BE2C (cell line): ENCODE measurements around the gene CYP2W1.

Experiments used
- DNase-seq: peaks from one replicate; pipeline ENCODE4 v3.0.0-alpha.2; 2020
- H3K27me3 ChIP-seq: fragments of 250-450 bp; sonication (Bioruptor Pico); 2 replicates; pipeline ENCODE4 v1.5.1; 2020; ENCODE audit warnings: mild to moderate bottlenecking
- H3K36me3 ChIP-seq: fragments of 250-450 bp; sonication (Bioruptor Pico); 2 replicates; pipeline ENCODE4 v1.5.1; 2020; ENCODE audit warnings: mild to moderate bottlenecking
- H3K4me1 ChIP-seq: fragments of 250-450 bp; sonication (Bioruptor Pico); 2 replicates; pipeline ENCODE4 v1.5.1; 2020
- H3K4me3 ChIP-seq: 2 replicates; pipeline ENCODE4 v1.5.1; 2011; ENCODE audit warnings: low read depth, low read length
- H3K9me3 ChIP-seq: fragments of 250-450 bp; sonication (Bioruptor Pico); 2 replicates; pipeline ENCODE4 v1.5.1; 2020
- TF ChIP-seq, protein P1 (sequence below): IDR thresholded peaks from 2 replicates; pipeline ENCODE4 v1.5.1; 2012; ENCODE audit warnings: mild to moderate bottlenecking, low read depth, low read length

CYP2W1 gene

DNA sequence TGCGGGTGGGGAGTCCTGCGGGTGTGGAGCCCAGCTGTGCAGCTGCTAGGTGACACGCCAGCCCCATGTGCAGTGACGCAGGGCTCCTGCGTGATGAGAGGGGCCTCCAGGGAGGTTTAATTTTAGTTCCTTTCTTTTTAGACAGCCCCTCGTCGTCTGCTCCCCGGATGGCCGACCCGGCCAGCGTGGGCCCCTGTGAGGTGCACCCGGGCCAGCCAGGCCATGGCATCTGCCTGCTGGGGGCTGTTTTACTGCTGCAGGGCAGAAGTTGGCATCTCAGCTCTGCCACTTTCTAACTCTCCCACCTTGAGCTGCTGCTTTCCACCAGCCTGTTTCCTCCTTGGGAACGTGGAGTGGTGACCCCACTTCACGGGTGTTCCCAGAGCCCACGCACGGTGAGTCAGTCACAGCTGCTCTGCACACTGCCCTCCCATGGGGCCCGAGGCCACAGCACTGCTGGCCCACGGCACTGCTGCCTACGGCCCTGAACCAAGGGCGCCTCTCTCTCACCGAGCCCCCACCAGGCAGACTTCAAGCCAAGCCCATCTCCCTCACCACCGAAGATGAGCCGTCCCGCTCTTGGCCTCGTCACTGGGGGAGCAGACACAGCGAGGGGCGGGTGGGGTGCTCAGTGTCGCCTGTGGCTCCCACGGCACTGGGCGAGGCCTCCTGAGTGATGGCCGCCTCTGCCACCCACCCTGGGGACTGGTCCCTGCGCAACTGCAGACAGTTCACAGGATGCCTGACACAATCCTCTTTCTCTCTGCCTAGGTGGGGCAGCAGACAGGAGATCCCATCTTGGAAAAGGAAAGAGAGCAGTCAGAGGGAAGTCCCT, 21.3 kb downstream of the CYP2W1 start:
- Histone ChIP-seq H3K9me3 (no peaks in the 10 kb centered on the region), H3K4me3 (no peak overlapping the region), H3K27me3 (no peaks in the 10 kb centered on the region), H3K36me3 (peaks cover 16% of the 10 kb centered on the region), H3K4me1 (no peaks in the 10 kb centered on the region)
- TF ChIP-seq, protein P1, sequence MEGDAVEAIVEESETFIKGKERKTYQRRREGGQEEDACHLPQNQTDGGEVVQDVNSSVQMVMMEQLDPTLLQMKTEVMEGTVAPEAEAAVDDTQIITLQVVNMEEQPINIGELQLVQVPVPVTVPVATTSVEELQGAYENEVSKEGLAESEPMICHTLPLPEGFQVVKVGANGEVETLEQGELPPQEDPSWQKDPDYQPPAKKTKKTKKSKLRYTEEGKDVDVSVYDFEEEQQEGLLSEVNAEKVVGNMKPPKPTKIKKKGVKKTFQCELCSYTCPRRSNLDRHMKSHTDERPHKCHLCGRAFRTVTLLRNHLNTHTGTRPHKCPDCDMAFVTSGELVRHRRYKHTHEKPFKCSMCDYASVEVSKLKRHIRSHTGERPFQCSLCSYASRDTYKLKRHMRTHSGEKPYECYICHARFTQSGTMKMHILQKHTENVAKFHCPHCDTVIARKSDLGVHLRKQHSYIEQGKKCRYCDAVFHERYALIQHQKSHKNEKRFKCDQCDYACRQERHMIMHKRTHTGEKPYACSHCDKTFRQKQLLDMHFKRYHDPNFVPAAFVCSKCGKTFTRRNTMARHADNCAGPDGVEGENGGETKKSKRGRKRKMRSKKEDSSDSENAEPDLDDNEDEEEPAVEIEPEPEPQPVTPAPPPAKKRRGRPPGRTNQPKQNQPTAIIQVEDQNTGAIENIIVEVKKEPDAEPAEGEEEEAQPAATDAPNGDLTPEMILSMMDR, result no peak
- no peak for DNase-seq

DNA sequence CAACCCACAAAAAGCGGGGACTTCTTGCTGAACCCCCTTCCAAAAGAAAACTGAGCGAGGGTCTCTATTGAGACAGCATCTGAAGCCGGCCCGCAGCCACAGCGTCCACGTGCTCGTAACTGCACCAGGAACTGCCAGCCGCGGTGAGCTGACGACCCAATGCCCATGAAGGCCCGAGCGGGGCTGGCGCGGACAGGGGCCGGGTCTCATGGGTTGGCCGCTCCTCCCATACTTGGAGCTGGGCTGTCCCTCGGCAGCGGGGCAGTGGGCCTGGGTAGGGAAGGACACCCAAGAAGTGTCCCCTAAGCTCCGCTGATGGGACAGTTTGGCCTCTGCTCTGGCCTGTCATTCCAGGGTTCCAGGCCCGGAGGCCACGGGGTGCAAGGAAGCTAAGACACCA, 22.3 kb downstream of the CYP2W1 start:
- TF ChIP-seq, protein P1, result no peak
- no peak for DNase-seq
- Histone ChIP-seq H3K4me3 (no peak overlapping the region), H3K36me3 (peaks cover 19% of the 10 kb centered on the region), H3K9me3 (no peaks in the 10 kb centered on the region), H3K4me1 (no peaks in the 10 kb centered on the region), H3K27me3 (no peaks in the 10 kb centered on the region)

DNA sequence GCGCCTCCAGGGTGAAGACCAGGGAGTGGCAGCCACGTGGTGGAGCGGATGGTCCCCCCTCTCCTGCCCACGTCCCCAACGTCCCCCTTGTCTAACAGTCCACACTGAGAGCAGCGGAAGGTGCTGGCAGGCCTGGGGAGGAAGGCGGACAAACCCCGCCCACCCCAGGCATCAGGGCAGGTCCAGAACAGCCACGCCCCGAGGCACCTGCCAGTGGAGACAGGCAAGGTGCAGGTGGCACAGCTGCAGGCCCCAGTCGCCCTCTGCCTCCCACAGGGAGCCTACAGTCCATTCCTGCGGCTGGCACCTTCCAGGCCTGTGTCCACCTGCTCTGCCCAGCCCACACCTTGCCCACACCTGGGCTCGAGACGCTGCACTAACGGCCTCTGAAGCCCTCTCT, 24.9 kb downstream of the CYP2W1 start:
- no peaks in the 10 kb centered on the region for H3K9me3 ChIP-seq
- H3K36me3 ChIP-seq, result peaks cover 21% of the 10 kb centered on the region
- no peaks in the 10 kb centered on the region for H3K27me3 ChIP-seq
- H3K4me1 ChIP-seq, result no peaks in the 10 kb centered on the region
- no peak for DNase-seq
- no peak overlapping the region for H3K4me3 ChIP-seq
- TF ChIP-seq, protein P1, result no peak

DNA sequence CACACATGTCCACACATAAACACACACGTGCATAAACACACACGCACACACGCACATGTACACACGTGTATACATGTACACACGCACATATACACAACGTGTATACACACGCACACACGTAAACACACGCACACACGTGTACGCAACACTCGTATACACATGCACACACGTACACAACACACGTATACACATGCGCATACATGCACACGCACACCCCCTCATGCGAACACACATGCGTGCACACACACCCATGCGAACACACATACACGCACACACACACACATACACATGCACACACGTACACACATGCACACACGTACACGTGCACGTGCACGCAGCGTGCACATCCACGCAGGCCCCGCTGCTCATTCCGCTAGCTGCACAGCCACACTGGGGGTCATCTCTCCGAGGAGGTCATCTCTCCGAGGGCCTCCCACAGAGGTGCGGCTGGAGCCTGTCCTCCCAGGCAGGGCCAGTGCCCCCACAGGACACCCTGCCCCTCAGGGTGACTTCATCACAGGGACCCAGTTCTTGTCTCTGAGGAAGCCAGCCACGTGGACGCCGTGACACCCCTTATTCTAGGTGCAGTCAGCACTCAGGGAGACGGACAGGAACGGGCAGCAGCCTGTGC, 25.9 kb downstream of the CYP2W1 start:
- no peak overlapping the region for H3K4me3 ChIP-seq
- H3K4me1 ChIP-seq, result no peaks in the 10 kb centered on the region
- DNase-seq, result no peak
- TF ChIP-seq, protein P1, result no peak
- H3K9me3 ChIP-seq, result no peaks in the 10 kb centered on the region
- H3K36me3 ChIP-seq, result peaks cover 21% of the 10 kb centered on the region
- H3K27me3 ChIP-seq, result no peaks in the 10 kb centered on the region

DNA sequence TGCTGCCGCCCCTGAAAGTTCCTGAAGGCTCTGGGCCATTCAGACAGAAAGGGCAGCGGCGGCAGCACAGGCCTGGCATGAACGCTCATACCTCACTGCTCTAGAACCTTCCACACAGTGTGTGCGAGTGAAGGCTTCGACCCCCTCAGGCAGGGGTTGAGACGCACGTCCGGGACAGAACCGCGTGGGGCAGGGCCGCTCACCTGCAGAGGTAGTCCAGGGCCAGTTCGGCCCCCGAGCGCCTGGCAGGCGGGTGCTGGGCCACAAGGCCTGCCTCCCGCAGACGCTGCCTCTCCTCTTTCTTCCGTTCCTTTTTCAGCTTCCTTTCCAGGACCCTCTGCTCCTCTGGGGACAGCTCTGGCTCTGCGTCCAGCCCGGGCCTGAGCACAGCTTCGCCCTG, 26.8 kb downstream of the CYP2W1 start:
- Histone ChIP-seq H3K4me1 (no peaks in the 10 kb centered on the region), H3K27me3 (no peaks in the 10 kb centered on the region), H3K36me3 (peaks cover 21% of the 10 kb centered on the region), H3K4me3 (no peak overlapping the region), H3K9me3 (no peaks in the 10 kb centered on the region)
- no peak for DNase-seq
- TF ChIP-seq, protein P1, result no peak

DNA sequence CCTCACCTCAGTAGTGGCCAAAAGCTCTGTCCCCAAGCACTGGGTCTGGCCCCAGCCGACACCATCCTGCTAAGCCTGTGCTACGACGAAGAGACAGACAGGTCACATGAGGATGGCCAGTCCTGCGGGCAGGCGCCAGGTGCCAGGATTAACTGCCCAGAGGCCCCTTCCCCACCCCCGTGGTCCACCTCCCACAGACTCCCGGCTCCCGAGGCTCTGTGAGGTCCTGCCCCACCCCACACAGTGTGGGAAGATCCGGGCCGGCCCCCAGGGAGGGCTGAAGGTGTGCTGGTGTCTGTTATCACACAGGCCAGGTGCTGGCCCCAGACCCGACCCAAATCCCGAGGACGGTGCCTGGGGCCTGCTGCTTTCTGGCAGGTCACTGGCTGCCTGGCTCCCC, 27.2 kb downstream of the CYP2W1 start:
- no peak for DNase-seq
- Histone ChIP-seq H3K36me3 (peaks cover 21% of the 10 kb centered on the region), H3K9me3 (no peaks in the 10 kb centered on the region), H3K27me3 (no peaks in the 10 kb centered on the region), H3K4me3 (no peak overlapping the region), H3K4me1 (no peaks in the 10 kb centered on the region)
- TF ChIP-seq, protein P1, result no peak
